GM18526 (cell line): ENCODE measurements around the gene PCGF3.

Experiments
- POLR2A ChIP-seq: IDR thresholded peaks from 3 replicates; pipeline ENCODE4 v1.6.1; 2011; ENCODE audit not compliant: insufficient read length; ENCODE audit errors: extremely low read depth

PCGF3 gene

DNA sequence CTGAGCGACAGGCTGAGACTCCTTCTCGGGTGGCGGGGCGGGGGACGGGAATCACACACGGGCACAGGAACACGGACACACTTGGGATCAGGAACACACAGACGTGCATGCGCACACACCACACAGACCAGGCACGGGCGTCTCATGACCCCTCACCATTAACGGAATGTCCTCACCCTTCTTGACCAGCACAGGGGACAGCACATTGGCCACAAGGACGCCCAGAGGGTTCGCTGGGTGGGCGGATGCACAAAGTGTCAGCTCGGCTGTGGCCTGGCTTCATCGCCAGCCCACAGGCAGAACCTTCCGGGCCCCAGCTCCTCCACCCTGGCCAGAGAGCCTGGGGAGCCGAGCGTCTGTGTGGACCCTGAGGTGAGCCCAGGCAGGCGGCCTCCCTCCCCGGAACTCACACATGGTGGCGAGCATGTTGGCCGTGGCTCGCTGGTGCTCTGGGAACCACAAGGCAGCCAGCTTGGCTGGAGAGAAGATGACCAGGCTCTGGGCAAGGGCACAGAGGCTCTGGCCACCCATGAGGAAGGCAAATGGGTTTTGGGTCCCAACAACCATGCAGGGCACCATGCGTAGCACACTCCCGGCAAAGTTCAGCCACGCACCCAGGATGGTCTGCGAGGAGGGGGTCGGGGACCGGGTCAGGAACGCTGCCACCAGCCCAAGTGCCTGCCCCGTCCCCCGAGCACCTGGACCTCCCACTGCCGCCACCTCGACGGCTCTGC lies 19.8 kb upstream of the PCGF3 start:
- no peak for TF ChIP-seq POLR2A

DNA sequence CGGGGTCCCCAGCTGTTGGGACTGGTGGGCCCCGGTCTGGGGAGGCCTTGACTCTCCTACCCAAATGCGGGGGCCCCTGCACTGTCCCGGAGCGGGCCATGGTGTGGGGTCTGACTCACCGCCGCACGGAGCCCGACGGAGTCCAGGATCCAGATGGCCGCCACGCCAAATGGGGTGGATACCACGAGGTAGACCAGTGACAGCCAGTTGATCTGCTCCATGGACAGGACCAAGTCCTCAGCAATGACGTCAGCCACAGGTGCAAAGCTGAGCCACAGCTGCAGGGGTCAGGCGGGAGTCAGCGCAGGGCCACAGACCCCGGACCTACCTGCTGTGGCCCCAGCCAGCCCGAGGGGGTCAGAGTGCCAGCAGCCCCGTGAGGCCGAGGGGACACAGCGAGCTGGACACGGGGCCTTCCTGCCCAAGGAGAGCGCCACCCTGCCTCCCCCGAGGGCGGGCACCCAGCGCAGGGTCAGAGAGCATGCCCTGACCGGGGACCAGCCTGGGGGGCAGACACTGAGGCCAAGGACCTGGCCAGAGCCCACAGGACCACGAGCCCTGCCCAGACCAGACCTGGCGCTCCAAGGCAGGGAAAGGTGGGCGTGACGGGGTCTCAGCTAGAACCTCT lies 19.1 kb upstream of the PCGF3 start:
- no peak for TF ChIP-seq POLR2A

DNA sequence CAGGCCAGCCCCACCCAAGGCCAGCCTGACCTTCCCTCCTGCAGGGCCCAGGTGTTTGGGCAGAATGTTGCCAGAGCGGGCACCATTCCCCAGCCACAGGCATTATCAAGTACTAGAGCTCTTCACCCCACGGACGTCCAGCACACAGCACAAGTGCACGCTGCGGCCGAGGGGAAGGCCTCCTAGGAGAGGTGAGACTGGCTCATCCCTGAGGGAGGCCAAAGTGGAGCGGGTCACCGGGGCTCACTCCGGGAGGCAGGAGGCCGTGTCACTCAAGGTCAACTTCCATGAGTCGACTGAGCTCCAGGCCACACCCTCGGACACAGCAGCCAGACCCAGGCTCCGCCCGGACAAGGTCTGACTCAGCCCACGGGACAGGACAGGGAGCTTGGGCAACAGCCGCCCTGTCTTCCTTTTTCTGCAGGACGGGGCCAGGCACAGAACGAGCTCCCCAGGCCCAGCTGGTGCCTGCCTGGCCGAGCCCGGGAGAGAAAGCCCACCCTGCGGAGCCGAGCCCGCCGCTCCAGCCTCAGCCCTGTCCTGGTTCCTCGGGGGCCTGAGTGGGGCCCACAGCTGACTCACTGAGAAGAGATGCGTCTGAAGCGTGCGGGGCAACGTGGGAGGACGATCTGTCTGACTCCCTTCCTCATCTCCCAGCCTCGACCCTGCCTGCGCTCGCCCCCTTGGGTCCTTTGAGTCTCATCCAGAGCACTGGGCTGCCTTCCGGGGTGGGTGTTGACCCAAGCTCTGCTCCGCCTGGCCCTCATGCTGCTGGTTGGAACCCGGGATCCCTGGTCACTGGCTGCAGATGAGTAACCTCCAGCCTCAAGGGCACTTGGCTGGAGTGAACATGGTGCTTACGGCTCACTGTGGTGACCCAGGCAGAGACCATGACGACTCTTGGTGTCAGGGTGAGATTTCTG lies 18.3 kb upstream of the PCGF3 start:
- TF ChIP-seq POLR2A = no peak

DNA sequence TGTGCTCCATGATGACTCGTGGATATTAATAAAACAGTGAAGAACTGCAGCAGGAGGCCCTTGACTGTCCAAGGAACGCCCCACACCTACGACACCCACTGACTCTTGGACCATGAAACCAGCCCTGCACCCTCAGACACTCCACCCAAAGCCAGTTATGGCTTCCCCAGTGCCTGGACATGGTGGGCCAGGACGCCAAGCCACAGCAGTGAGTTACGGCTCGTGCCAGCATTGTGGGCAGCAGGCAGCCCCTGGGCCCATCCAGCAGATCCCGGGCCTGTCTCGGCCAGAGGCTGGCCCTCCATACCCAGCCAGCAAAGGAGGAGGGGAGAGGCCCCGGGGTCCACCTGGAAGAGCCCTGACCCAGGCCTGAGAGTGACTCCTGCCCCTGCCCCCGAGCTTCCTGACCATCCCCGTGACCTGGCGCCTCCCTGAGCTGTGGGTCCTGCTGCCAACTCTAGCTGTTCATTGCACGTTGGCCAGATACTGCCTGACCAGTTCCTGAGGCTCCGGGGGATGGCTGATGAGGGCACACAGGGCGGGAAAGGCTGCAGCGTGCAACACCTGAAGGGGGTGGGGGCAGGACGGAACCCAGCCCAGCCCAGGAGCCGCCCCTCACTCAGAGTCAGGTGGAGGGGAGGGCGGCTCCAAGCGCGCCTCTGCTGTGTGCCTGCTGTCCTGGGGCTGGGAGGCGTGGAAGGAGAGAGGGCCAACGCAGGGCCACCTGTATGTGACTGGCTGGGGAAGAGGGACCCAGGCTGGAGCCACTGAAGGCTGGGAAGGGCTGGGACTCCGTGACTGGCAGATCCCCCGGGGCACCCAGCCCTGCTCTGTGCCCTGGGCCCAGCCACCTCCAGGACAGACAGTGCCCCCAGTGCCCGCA lies 17.4 kb upstream of the PCGF3 start:
- no peak for TF ChIP-seq POLR2A

DNA sequence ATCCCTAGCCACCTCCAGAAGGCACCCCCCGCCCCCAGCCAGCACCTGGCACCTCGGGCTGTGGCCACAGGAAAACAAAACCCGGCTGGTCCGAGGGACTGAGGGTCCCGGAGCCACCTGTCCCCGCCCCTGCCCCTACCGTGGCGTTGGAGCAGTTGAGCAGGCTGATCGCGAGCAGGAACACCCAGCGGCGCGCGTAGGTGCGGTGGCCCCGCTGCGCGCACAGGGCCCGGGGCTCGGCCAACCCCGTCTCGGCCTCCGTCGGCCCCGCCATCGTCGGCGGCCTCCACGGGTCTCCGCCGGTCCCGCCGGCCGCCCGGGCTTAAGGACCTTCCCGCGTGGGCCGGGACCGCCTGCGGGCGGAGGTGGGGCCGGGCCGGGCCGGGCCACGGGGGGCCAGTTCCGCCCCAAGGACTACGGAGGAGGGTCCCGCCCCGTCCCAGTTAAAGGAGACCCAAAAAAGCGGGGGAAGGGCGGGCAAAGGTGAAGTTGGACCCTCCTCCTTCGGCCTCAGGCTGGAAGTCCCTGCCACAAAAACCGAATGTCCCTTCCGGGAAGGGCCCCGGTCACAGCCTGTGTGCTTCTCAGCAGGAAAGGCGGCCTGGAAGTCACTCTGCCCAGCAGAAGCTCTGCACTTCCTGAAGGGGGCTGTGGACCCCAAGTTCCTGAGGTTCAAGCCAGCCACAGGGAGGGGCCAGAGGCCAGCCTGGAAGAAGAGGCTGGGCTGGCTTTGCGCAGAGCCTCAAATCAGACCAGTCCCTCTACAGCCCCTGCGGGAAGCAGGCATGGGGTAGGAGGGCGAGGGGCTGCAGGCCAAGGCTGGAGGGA lies 16.6 kb upstream of the PCGF3 start, which contains the start of gene SLC49A3:
Gene SLC49A3 (minus strand): TSS at position 298 of the 828 bp plus-strand sequence. CDS start 24 bp downstream, at position 274.
- TF ChIP-seq POLR2A = peak; percentile 10

DNA sequence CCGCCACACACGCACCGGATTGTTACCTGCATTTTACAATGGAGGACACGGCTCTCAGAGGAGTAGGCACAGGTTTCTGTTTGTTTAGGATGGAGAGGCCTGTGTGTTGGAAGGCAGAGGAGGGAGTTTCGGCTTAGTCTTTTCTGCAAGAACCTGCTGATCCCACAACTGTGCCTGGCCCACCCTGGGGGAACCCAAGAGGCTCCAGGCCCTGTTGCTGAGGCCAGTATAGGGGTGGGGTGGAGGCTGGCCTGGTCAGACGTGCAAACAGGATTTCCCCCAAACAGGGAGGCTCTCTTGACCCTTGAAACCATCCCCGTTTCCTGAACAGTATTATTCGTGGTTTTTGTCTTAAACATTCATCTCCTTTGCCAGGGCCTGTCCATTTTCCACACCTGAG lies 15.9 kb upstream of the PCGF3 start:
- no peak for TF ChIP-seq POLR2A

DNA sequence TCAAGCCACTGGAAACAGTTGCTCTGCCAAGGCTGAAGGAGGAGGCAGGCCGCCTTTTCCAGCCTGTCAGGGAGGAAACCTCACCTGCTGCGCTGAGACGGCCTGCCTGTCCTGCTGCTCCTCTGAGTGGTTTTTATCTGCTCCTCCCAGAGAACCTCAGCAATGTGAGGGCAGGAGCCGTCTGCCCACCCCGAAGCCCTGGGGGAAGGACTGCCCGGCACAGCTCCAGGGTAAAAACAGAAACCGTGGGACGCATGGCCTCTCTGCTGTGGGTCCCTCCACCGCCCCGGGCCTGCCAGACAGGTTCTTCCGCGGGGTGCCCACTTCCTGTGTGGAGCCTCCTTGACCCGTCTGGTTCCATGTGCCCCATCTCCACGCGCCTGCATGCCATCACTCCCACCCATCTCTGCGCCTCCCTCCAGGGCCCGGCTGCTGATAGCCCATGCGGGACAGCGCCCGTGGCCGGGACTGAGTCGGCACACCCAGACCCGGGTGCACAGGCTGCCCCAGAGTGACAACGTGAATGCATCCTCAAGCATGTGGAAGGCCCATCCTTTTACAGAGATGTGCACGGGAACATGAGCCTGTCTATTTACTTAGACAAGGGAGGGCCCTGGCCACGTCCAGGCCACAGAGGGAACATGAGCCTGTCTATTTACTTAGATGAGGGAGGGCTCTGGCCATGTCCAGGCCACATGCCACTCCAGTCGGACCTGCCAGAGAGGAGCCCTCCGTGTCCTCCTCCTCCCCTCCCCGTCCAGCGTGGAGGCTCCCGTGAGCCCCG lies 12.7 kb upstream of the PCGF3 start:
- no peak for TF ChIP-seq POLR2A

DNA sequence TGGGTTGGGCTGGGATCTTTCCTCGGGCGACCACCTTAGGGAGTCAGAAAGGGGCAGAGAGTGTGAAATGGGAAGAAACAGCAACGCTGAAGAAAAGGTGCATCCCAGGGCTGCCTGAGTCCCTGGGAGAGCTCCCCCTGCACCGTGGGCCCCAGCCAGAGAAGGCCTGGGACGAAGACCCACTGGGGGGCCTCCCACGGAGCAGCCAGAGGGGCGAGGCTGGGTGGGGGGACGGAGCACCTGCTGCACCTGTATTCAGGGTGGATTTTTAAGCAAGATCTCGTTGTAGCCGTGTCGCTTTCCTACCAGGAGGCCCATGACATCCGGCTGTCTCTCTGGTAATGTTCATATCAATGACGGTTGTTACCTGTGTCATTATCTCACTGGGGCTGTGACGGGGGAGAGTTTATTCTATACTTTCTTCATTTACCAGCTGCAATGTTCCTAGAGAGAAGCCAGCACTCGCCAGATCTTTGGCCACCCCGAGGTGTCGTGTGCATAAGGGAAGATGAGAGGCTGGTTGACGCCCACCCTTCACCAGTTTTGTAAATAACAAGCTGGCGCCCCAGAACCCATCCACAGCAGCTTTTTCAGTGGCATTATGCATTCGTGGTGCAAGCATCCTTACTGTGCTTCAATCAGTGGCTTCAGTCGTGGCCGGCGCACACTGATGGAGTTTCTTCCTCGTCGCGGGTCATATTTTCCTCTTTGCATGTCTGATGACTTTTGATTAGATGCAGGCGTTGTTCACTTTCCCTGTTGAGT lies 5.6 kb upstream of the PCGF3 start:
- no peak for TF ChIP-seq POLR2A

DNA sequence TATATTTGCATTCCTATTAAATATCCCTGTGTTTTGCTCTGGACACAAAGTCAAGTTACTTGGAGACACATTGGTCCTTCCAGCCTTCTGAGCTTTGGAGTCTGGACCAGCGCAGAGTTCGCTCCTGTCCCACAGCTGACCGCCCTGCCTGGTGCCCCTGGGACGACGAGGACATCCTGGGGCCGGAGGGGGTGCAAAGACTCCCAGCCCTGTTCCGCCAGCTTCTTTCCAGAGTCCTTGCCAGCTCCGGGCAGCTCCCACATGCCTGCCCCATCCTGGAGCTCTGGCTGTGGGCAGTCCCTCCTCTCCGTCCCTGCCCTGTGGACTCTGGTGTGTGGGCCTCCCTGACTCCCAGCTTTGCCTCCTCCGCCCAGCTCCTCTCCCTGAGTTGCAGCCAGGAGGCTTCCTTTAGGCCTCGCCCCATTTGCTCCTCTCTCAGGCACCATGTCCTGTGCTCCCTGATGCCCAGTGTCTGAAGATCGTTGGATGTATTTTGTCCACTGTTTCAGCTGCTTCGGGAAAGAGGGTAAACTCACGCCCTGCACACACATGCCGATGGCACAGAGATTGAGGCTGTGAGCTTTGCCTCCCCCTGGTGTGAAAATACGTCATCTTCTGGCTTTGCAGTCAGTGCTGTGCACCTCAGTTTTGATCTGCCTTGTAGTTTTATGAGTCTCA lies 4.9 kb upstream of the PCGF3 start:
- TF ChIP-seq POLR2A = no peak

DNA sequence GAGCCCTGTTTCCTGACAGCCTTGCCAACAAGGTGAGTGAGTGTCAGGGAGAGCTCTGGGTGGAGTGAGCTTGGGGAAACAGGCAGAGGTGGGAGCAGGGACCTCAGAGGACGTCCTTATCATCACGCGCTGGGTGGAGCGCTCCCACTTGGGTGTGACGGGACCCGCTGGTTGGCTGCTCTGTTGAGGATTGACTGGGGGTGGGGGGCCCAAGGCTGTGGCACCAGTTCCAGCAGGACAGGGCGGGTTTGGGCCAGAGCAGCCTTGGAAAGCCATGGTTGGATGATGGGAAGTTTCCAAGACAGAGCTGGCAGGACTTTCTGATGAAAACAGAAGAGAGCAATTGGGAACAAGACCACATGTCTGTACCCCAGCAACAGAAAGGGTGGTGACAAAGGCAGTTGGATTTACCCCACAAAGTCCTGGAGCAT lies 3.0 kb upstream of the PCGF3 start:
- no peak for TF ChIP-seq POLR2A

DNA sequence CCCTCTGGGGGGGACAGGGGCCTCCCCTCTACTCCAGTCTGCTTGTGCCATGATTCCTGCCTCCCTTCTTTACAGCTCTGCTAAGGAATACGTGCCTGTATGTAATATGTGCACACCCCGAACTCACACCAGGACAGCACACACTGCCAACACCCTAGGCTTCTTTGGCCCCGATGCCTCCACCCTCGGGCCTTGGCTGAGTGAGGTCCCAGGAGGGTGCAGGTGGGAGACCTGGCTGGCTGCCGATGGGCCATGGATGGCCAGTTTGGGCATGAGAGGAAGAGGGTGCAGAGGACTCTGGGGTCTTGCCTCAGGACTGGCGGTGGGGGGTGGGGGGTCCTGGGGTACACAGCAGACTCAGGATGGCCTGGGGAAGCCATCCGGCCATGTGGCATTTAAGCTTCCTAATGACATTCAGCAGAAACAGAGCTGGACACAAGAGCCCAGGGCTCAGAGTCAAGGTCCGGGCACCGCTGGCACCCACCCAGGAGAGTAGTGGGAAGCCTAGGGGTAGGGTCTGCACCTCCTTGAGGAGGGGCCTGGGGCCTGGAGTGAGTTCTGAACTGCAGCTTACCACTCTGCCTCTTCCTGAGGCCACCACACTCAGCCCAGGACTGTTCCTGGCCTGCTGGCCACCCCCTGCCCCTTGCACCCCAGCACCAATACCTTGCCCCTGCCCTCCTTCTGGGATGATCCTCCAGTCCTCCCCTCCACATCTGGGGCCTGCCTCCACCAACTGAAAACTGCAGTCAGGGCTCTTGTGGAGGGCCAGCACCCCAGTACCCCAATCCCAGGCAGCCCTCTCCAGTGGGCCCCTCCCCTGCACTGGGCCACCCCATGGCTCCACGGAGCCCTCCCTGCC lies 2.1 kb upstream of the PCGF3 start:
- no peak for TF ChIP-seq POLR2A
